BJ (cell line): ENCODE measurements around the gene ST7. TPM values are rescaled to one million over a fixed set of nuclear protein-coding genes. Genes with fewer than 3 reads are reported as not detected.

Source experiments
- CTCF ChIA-PET: fragments of 350-600 bp; formaldehyde crosslinking; extraction: SDS; loops from one replicate; lab custom pipeline; 2021; ENCODE audit warnings: antibody characterized with exemption, inconsistent platforms; lab: Yijun Ruan, JAX
- POLR2A ChIA-PET: fragments of 300-600 bp; sonication (Branson Sonifier 250); formaldehyde crosslinking; extraction: SDS; loops from one replicate; lab custom pipeline; 2021; ENCODE audit warnings: antibody characterized with exemption; lab: Charles Lee
- DNase-seq: peaks from one replicate; pipeline ENCODE4 v3.0.0-alpha.2; 2011; ENCODE audit warnings: low read depth
- H3K27me3 ChIP-seq: 2 replicates; pipeline ENCODE4 v1.6.0; 2011; ENCODE audit warnings: low read length; ENCODE audit not compliant: control insufficient read depth, insufficient read depth
- H3K36me3 ChIP-seq: 2 replicates; pipeline ENCODE4 v1.5.1; 2011; ENCODE audit warnings: low read length; ENCODE audit not compliant: control insufficient read depth, insufficient read depth
- H3K4me3 ChIP-seq: 2 replicates; pipeline ENCODE4 v1.5.1; 2011; ENCODE audit warnings: low read depth, mild to moderate bottlenecking, control low read depth, low read length
- polyA plus RNA-seq: library from polyadenylated mRNA; depleted of rRNA; stranded (reverse); fragments of >200 nt; gene quantifications from 2 replicates; pipeline ENCODE4 v1.2.3, GENCODE V29; 2011
- TF ChIP-seq, protein P1 (sequence below): IDR thresholded peaks from 2 replicates; pipeline ENCODE4 v1.5.1; 2011; ENCODE audit warnings: low read depth, mild to moderate bottlenecking, control low read depth, inconsistent platforms, low read length, moderate library complexity; ENCODE audit not compliant: insufficient read depth

Gene ST7
- polyA plus RNA-seq, 1 experiment = 16.0 TPM

DNA sequence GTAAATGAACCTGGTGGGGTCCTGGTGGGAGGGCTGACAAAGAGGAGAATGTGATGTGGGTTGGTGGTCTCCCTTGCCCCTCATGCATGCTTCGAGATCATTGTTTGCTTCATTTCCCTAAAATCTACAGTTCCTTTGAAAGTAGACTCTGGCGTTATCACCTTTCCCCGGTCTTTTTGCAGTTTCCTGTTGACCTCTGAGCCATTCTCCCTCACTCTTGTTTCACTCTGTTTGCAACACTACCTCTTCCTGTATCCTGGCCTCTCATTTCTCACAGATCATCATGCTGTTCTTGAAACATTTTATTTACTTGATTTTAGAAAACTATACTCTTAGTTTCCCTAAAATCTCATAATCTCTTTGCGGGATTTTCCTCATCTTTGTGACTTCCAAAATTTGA, 189.8 kb downstream of the ST7 start:
- Histone ChIP-seq H3K4me3 (no peak overlapping the region), H3K36me3 (no peaks in the 10 kb centered on the region), H3K27me3 (no peaks in the 10 kb centered on the region)
- ChIA-PET POLR2A (no interaction called here), CTCF (no interaction called here)
- TF ChIP-seq, protein P1, sequence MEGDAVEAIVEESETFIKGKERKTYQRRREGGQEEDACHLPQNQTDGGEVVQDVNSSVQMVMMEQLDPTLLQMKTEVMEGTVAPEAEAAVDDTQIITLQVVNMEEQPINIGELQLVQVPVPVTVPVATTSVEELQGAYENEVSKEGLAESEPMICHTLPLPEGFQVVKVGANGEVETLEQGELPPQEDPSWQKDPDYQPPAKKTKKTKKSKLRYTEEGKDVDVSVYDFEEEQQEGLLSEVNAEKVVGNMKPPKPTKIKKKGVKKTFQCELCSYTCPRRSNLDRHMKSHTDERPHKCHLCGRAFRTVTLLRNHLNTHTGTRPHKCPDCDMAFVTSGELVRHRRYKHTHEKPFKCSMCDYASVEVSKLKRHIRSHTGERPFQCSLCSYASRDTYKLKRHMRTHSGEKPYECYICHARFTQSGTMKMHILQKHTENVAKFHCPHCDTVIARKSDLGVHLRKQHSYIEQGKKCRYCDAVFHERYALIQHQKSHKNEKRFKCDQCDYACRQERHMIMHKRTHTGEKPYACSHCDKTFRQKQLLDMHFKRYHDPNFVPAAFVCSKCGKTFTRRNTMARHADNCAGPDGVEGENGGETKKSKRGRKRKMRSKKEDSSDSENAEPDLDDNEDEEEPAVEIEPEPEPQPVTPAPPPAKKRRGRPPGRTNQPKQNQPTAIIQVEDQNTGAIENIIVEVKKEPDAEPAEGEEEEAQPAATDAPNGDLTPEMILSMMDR = no peak
- no peak for DNase-seq

DNA sequence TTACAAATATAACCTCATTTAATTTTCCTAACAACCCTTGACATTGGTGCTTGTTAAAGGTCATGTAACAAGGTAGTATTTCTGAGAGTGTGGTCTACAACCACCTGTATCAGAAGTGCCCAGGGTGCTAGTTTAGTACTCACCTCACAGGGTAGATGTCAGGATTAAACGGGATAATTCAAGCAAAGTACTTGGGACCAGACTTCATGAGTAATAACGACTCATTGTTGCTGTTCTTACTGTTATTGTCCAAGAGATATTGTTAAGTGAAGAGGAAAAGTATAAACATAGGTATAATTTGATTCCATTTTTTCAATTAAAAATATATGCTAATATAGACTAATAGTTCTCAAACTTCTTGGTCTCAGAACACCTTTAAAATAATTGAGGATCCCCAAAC, 190.3 kb downstream of the ST7 start:
- Histone ChIP-seq H3K27me3 (no peaks in the 10 kb centered on the region), H3K4me3 (no peak overlapping the region), H3K36me3 (no peaks in the 10 kb centered on the region)
- POLR2A ChIA-PET = no interaction called here
- CTCF ChIA-PET = no interaction called here
- TF ChIP-seq, protein P1 = no peak
- no peak for DNase-seq

DNA sequence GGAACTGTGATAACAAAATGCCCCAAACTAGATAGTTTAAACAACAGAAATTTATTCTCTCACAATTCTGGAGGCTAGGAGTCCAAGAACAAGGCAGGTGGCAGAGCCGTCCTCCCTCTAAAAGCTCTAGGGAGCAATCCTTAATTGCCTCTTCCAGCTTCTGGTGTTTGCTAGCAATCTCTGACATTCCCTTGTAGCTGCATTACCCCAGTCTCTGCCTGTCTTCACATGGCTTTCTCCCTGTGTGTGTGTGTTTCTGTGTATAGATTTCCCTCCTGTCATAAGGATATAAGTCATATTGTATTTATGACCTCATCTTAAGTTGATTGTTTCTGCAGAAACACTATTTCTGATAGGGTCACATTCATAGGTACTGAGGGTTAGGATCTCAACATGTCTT, 192.0 kb downstream of the ST7 start:
- POLR2A ChIA-PET = no interaction called here
- CTCF ChIA-PET = interaction anchor here (1.2 kb wide), 1 partner anchor 10 kb away, joined by 3 read pairs; no protein-coding TSS in a partner anchor
- no peak for DNase-seq
- Histone ChIP-seq H3K27me3 (no peaks in the 10 kb centered on the region), H3K4me3 (no peak overlapping the region), H3K36me3 (no peaks in the 10 kb centered on the region)
- TF ChIP-seq, protein P1 = no peak

DNA sequence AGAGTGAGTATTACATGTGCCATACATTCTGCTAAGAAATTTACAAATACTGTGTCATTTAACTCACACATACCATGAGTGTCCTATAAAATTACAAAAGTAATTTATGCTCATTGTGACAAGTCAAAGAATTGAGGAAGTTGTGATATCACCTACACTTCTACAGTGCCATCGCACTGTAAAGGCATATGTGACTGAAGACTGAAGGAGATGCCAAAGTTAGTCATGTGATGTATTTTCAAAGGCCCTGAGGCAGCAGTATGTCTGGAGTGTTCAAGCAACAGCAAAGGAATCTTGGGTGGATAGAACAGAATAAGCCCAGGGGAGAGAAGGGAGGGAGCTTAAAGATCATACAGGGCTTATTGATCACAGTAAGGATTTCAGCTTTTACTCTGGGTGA, 192.8 kb downstream of the ST7 start:
- TF ChIP-seq, protein P1 = no peak
- Histone ChIP-seq H3K4me3 (no peak overlapping the region), H3K36me3 (no peaks in the 10 kb centered on the region), H3K27me3 (no peaks in the 10 kb centered on the region)
- DNase-seq = no peak
- ChIA-PET POLR2A (no interaction called here), CTCF (interaction anchor here (0.6 to 0.9 kb wide), 4 partner anchors 10 to 648 kb away, joined by 3 read pairs; no protein-coding TSS in a partner anchor)

DNA sequence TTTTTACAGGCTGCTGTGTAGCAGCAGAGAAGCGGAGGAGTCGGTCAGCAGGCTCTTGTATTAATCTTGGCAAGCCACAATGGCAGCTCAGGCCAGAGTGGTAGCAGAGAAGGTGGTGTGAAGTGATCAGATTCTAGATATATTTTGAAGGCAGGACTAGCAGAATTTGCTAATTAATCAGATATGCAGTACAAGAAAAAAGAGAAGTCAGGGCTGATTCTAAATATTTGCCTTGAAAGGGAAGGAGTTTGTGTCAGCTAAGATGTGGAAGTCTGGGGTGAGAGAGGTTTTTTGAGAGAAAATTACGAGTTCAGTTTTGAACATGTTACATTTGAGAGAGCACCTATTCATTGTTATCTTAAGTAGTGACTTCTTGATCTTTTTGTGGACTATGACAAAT, 193.2 kb downstream of the ST7 start:
- ChIA-PET CTCF (interaction anchor here (0.6 to 0.9 kb wide), 4 partner anchors 11 to 649 kb away, joined by 3 read pairs; no protein-coding TSS in a partner anchor), POLR2A (no interaction called here)
- TF ChIP-seq, protein P1 = no peak
- H3K27me3 ChIP-seq = no peaks in the 10 kb centered on the region
- H3K36me3 ChIP-seq = no peaks in the 10 kb centered on the region
- no peak for DNase-seq
- H3K4me3 ChIP-seq = no peak overlapping the region
